ENCODE data around the gene CRADD.

DNA sequence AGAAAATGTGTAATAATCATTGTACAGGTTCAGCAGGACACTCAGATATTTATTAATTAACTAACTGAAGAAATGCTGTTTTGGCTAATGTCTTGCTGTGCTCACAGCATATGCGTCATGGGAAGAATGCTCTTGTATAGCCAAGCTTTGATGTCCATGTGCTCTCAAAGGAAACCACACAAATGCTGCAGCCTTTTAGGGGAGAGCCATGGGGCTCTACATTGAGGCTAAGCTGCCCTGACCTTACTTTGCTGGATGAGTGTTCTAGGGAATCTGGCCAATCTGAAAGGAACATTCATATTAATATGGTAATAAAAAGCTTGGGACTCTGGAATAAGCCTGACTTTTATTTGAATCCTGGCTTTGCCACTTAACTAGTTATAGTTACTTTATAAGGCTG lies 9.5 kb upstream of the CRADD start:
- TF ChIP-seq, protein P1, sequence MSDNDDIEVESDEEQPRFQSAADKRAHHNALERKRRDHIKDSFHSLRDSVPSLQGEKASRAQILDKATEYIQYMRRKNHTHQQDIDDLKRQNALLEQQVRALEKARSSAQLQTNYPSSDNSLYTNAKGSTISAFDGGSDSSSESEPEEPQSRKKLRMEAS (IDR thresholded peaks at IDR 0.05; ENCODE audit: low read depth), result no peak
- TF ChIP-seq USF2 (IDR thresholded peaks at IDR 0.05; ENCODE audit: borderline replicate concordance, low read depth, low read length) (no peak), CTCF (IDR thresholded peaks at IDR 0.05) (no peak), RXRA (IDR thresholded peaks at IDR 0.05; ENCODE audit: borderline replicate concordance, low read depth) (no peak), YY1 (IDR thresholded peaks at IDR 0.05; ENCODE audit: low read depth) (no peak), RAD21 (IDR thresholded peaks at IDR 0.05; ENCODE audit: low read length) (no peak), NFIC (IDR thresholded peaks at IDR 0.05; ENCODE audit: borderline replicate concordance) (no peak), SMC3 (IDR thresholded peaks at IDR 0.05; ENCODE audit: low read depth, low read length) (no peak)
- TF ChIP-seq, protein P2, sequence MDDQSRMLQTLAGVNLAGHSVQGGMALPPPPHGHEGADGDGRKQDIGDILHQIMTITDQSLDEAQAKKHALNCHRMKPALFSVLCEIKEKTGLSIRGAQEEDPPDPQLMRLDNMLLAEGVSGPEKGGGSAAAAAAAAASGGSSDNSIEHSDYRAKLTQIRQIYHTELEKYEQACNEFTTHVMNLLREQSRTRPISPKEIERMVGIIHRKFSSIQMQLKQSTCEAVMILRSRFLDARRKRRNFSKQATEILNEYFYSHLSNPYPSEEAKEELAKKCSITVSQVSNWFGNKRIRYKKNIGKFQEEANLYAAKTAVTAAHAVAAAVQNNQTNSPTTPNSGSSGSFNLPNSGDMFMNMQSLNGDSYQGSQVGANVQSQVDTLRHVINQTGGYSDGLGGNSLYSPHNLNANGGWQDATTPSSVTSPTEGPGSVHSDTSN (IDR thresholded peaks at IDR 0.05), result no peak
- TF ChIP-seq, protein P3, sequence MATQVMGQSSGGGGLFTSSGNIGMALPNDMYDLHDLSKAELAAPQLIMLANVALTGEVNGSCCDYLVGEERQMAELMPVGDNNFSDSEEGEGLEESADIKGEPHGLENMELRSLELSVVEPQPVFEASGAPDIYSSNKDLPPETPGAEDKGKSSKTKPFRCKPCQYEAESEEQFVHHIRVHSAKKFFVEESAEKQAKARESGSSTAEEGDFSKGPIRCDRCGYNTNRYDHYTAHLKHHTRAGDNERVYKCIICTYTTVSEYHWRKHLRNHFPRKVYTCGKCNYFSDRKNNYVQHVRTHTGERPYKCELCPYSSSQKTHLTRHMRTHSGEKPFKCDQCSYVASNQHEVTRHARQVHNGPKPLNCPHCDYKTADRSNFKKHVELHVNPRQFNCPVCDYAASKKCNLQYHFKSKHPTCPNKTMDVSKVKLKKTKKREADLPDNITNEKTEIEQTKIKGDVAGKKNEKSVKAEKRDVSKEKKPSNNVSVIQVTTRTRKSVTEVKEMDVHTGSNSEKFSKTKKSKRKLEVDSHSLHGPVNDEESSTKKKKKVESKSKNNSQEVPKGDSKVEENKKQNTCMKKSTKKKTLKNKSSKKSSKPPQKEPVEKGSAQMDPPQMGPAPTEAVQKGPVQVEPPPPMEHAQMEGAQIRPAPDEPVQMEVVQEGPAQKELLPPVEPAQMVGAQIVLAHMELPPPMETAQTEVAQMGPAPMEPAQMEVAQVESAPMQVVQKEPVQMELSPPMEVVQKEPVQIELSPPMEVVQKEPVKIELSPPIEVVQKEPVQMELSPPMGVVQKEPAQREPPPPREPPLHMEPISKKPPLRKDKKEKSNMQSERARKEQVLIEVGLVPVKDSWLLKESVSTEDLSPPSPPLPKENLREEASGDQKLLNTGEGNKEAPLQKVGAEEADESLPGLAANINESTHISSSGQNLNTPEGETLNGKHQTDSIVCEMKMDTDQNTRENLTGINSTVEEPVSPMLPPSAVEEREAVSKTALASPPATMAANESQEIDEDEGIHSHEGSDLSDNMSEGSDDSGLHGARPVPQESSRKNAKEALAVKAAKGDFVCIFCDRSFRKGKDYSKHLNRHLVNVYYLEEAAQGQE (IDR thresholded peaks at IDR 0.05; ENCODE audit: low read depth, low read length), result no peak
